A549 (cell line): Measurements from ENCODE around the gene HOMER1.

Source experiments
- CEBPB ChIP-seq, 2 experiments: fragments of >200 bp in 1 of 2; sonication (Bioruptor Twin) in 1 of 2; formaldehyde crosslinking in 1 of 2; IDR thresholded peaks; 2 replicates each; pipeline ENCODE4 v1.6.1; 2012 to 2016
- CTCF ChIP-seq: fragments of >200 bp; sonication (Bioruptor Twin); formaldehyde crosslinking; IDR thresholded peaks from 3 replicates; pipeline ENCODE4 v1.5.1; 2016
- MAX ChIP-seq: IDR thresholded peaks from 2 replicates; pipeline ENCODE4 v1.6.1; 2012
- MAZ ChIP-seq: fragments of 150-350 bp; IDR thresholded peaks from 2 replicates; pipeline ENCODE4 v1.6.1; 2014; ENCODE audit warnings: antibody characterized with exemption, low read depth, low read length, borderline replicate concordance
- NFE2L2 ChIP-seq: fragments of 150-350 bp; conservative IDR thresholded peaks from 2 replicates; pipeline ENCODE4 v1.6.1; 2014; ENCODE audit warnings: low read length
- NR3C1 ChIP-seq: fragments of >200 bp; sonication (Bioruptor Twin); formaldehyde crosslinking; IDR thresholded peaks from 3 replicates; pipeline ENCODE4 v1.6.1; 2017
- POLR2A ChIP-seq: IDR thresholded peaks from 2 replicates; pipeline ENCODE4 v1.6.1; 2012; ENCODE audit warnings: mild to moderate bottlenecking, low read length

GRCh38 chr5:79507251-79508205, 6.4 kb downstream of the HOMER1 start:
- no peak for TF ChIP-seq CEBPB (IDR thresholded peaks at IDR 0.05)
- no peak for TF ChIP-seq POLR2A
- TF ChIP-seq NR3C1, result no peak
- TF ChIP-seq NFE2L2, result no peak
- no peak for TF ChIP-seq MAX
- no peak for TF ChIP-seq CTCF
- no peak for TF ChIP-seq MAZ
